Sigmoid colon (tissue), 7 donors: ENCODE data around the gene PCYT1A. TPM values are rescaled to one million over a fixed set of nuclear protein-coding genes. Genes with fewer than 3 reads are reported as not detected.

Experiments
- DNase-seq: peaks from one replicate; pipeline ENCODE4 v3.0.0-alpha.2; 2019
- H3K27ac ChIP-seq, 4 donors: fragments of 200-600 bp; sonication (generic); one replicate each; pipeline ENCODE4 v1.5.1; 2016 to 2019; ENCODE audit warnings: mild to moderate bottlenecking in 1 of 4
- H3K27me3 ChIP-seq, 3 donors: fragments of 200-600 bp; sonication (generic); one replicate each; pipeline ENCODE4 v1.5.1; 2019; ENCODE audit warnings: mild to moderate bottlenecking in 1 of 3
- H3K36me3 ChIP-seq, 4 donors: fragments of 200-600 bp; sonication (generic); one replicate each; pipeline ENCODE4 v1.5.1; 2016 to 2019
- H3K4me1 ChIP-seq, 4 donors: fragments of 200-600 bp; sonication (generic); one replicate each; pipeline ENCODE4 v1.5.1; 2017 to 2019
- H3K4me3 ChIP-seq, 4 donors: fragments of 200-600 bp; sonication (generic); one replicate each; pipeline ENCODE4 v1.5.1; 2017 to 2019; ENCODE audit warnings: mild to moderate bottlenecking in 2 of 4, moderate library complexity in 1 of 4
- H3K9me3 ChIP-seq, 4 donors: fragments of 200-600 bp in 3 of 4; sonication (generic) in 3 of 4; one replicate each; pipeline versions ENCODE4 v1.5.1 to v1.6.1; 2013 to 2019
- EP300 ChIP-seq, 4 donors: sonication (generic); formaldehyde crosslinking; IDR thresholded peaks; one replicate each; pipeline ENCODE4 v1.6.1; 2017; ENCODE audit warnings: antibody characterized with exemption in 4 of 4
- POLR2A ChIP-seq, 2 donors: fragments of 450-650 bp; IDR thresholded peaks; one replicate each; pipeline ENCODE4 v1.6.1; 2016; ENCODE audit warnings: antibody characterized with exemption in 2 of 2, mild to moderate bottlenecking in 2 of 2, moderate library complexity in 2 of 2
- POLR2AphosphoS5 ChIP-seq, 4 donors: sonication (generic); formaldehyde crosslinking; IDR thresholded peaks; one replicate each; pipeline ENCODE4 v1.6.1; 2017; ENCODE audit warnings: antibody characterized with exemption in 4 of 4
- WGBS, 2 donors: extraction: QIAGEN DNeasy Blood & Tissue Kit; methylation state at CpG; one replicate each; pipeline ENCODE4 v1.1.7; 2013; 5-methylcytosine and 5-hydroxymethylcytosine counted together
- intact Hi-C: fragments of 100-400 bp; cut with DNase I; formaldehyde crosslinking; loops from one replicate; pipeline ENCODE4 v1.15.1; 2023
- polyA plus RNA-seq, 3 donors: library from polyadenylated mRNA; stranded (reverse); fragments of 200-250 nt; gene quantifications; one replicate each; pipeline ENCODE4 v1.2.3, GENCODE V29; 2013
- total RNA-seq, 4 donors: library from RNA; depleted of rRNA; stranded (reverse); fragments of >200 nt; gene quantifications; one replicate each; pipeline ENCODE4 v1.1.0, GENCODE V29; 2016
- TF ChIP-seq, protein P1 (sequence below), 4 experiments: fragments of 450-650 bp in 3 of 4; fragments of 200-600 bp in 1 of 4; IDR thresholded peaks; one replicate each; pipeline ENCODE4 v1.5.1; 2016 to 2019; ENCODE audit warnings: antibody characterized with exemption in 4 of 4, mild to moderate bottlenecking in 3 of 4, moderate library complexity in 2 of 4
- donor health status: healthy with polysubstance abuse.
- donor health status: Bipolar disorder and iron deficiency.
- donor health status: healthy.

PCYT1A gene
- total and polyA plus RNA-seq, 7 donors = 25.8 to 88.6 (median 61.4) TPM

DNA sequence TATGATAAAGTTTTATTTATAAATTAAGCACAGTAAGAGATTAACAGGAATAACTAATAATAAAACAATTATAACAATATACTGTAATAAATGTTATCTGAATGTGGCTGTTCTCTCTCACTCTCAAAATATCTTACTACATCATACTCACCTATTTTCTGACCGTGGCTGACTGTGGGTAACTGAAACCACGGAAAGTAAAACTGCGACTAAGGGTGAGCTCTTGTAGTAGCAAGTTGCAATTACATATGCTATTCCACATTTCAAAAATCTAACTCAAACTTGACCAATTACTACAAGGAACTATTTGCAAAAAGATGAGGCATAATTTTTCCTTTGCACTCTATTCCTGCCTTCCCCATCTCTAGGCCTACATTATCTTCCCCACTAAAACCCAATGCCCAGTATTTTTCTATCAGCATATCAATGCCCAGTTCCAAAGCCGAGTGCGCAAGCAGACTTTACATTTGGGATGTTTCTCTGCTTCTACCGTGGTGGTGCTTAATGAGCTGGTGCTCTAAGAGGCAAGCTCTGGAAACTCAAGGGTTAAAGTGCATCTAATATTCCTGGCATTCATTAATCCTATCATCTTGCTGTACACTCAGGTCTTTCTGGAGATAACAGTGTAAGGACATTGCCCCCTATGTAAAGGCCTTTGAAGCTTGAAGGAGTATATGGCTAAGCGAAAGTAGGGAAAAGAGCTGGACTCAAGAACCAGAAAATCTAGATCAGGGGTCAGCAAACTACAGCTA is 6.7 kb downstream of the PCYT1A start:
- intact Hi-C loops = no loop called here
- no peak overlapping the region for H3K27ac ChIP-seq
- DNase-seq = no peak
- H3K9me3 ChIP-seq = no peaks in the 10 kb centered on the region
- no peaks in the 10 kb centered on the region for H3K27me3 ChIP-seq
- WGBS, 2 donors = 45 to 66% methylated on average over 7 of the region's 7 CpGs
- H3K36me3 ChIP-seq = no peaks in the 10 kb centered on the region
- H3K4me3 ChIP-seq = no peak overlapping the region
- TF ChIP-seq EP300 (IDR thresholded peaks at IDR 0.05) (no peak), POLR2AphosphoS5 (IDR thresholded peaks at IDR 0.05) (no peak), POLR2A (IDR thresholded peaks at IDR 0.05) (no peak)
- TF ChIP-seq, protein P1, sequence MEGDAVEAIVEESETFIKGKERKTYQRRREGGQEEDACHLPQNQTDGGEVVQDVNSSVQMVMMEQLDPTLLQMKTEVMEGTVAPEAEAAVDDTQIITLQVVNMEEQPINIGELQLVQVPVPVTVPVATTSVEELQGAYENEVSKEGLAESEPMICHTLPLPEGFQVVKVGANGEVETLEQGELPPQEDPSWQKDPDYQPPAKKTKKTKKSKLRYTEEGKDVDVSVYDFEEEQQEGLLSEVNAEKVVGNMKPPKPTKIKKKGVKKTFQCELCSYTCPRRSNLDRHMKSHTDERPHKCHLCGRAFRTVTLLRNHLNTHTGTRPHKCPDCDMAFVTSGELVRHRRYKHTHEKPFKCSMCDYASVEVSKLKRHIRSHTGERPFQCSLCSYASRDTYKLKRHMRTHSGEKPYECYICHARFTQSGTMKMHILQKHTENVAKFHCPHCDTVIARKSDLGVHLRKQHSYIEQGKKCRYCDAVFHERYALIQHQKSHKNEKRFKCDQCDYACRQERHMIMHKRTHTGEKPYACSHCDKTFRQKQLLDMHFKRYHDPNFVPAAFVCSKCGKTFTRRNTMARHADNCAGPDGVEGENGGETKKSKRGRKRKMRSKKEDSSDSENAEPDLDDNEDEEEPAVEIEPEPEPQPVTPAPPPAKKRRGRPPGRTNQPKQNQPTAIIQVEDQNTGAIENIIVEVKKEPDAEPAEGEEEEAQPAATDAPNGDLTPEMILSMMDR (IDR thresholded peaks at IDR 0.05) = no peak
- peaks cover 0 to 34% (median 20%) of the 10 kb centered on the region in 4 donors for H3K4me1 ChIP-seq

DNA sequence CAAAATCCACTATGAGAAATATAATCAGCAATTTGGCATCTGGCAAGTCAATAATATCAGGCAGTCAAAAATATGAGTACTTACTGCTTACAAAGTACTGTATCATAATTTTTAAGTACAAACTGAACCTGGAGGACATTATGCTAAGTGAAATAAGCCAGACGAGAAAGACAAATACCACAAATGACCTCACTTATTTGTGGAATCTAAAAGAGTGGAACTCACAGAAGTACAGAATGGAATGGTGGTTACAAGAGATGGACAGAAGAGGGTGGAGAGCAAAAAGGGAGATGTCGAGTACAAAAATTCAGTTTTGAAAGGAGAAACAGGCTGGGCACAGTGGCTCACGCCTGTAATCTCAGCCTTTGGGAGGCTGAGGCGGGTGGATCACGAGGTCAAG is 12.4 kb downstream of the PCYT1A start:
- no peak for DNase-seq
- Histone ChIP-seq H3K36me3 (peaks cover 0 to 14% (median 7%) of the 10 kb centered on the region in 4 donors), H3K9me3 (no peaks in the 10 kb centered on the region), H3K4me3 (no peak overlapping the region), H3K4me1 (peaks cover 0 to 15% (median 5%) of the 10 kb centered on the region in 4 donors), H3K27me3 (no peaks in the 10 kb centered on the region), H3K27ac (no peak overlapping the region)
- TF ChIP-seq POLR2A (IDR thresholded peaks at IDR 0.05) (no peak), POLR2AphosphoS5 (IDR thresholded peaks at IDR 0.05) (no peak), EP300 (IDR thresholded peaks at IDR 0.05) (no peak)
- TF ChIP-seq, protein P1 (IDR thresholded peaks at IDR 0.05) = no peak
- intact Hi-C loops = no loop called here
- WGBS, 2 donors = 95 to 97% methylated on average over 5 of the region's 5 CpGs

DNA sequence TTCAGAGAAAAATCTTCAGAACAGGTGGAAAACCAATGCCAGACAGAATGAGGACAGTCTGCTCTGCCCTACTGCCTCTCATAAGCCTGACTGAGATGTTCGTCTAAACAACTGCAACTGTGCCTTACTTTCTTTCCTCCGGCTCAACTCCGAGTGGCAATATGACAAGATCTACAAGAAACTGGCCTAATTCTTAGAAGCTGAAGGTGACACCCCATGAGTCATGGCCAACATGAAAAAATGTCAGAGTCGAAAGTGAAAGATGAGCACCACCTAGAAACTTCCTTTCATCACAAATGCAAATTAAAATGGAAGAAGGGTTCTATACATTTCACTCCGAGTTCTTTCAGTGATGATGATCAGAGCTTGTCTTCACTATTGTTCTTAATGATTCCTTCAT is 12.9 kb downstream of the PCYT1A start:
- TF ChIP-seq EP300 (IDR thresholded peaks at IDR 0.05) = no peak
- TF ChIP-seq POLR2A (IDR thresholded peaks at IDR 0.05) = no peak
- TF ChIP-seq POLR2AphosphoS5 (IDR thresholded peaks at IDR 0.05) = no peak
- TF ChIP-seq, protein P1 (IDR thresholded peaks at IDR 0.05) = no peak
- intact Hi-C loops = no loop called here
- no peak overlapping the region for H3K27ac ChIP-seq
- no peaks in the 10 kb centered on the region for H3K9me3 ChIP-seq
- no peak for DNase-seq
- H3K36me3 ChIP-seq = peaks cover 0 to 19% (median 8%) of the 10 kb centered on the region in 4 donors
- WGBS, 2 donors = 74 to 90% methylated on average over 5 of the region's 5 CpGs
- H3K27me3 ChIP-seq = no peaks in the 10 kb centered on the region
- H3K4me1 ChIP-seq = peaks cover 0 to 13% (median 5%) of the 10 kb centered on the region in 4 donors
- H3K4me3 ChIP-seq = no peak overlapping the region

DNA sequence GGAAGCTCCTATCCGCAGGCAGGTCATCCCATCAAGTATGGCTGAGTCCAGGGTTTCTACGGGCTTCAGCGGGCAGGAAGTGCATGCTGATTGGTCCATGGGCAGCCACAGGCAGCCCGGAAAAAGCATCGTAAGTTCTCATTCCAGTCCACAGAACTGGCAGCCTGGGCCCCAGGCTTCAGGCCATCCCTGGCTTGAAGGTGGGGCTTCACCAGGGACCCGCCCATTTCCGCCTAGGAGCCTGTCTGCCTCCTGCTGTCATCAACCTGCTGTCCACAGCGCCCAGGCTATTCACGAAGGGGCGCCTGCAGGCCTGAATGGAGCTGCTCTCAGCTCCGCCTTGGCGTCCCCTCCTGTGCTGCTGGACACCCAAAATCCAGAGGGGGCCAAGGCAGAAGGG is 13.9 kb downstream of the PCYT1A start:
- intact Hi-C loops = no loop called here
- Histone ChIP-seq H3K27me3 (no peaks in the 10 kb centered on the region), H3K4me1 (peaks cover 0 to 11% (median 2%) of the 10 kb centered on the region in 4 donors), H3K36me3 (peaks cover 0 to 28% (median 10%) of the 10 kb centered on the region in 4 donors), H3K4me3 (no peak overlapping the region), H3K27ac (no peak overlapping the region), H3K9me3 (no peaks in the 10 kb centered on the region)
- no peak for TF ChIP-seq POLR2AphosphoS5 (IDR thresholded peaks at IDR 0.05)
- no peak for TF ChIP-seq EP300 (IDR thresholded peaks at IDR 0.05)
- no peak for TF ChIP-seq POLR2A (IDR thresholded peaks at IDR 0.05)
- TF ChIP-seq, protein P1 (IDR thresholded peaks at IDR 0.05) = no peak
- WGBS, 2 donors = 96 to 98% methylated on average over 12 of the region's 12 CpGs
- no peak for DNase-seq
